H1 (cell line): ENCODE data around the gene SBSN. TPM values are rescaled to one million over a fixed set of nuclear protein-coding genes. Genes with fewer than 3 reads are reported as not detected.

Experiments
- CTCF ChIA-PET: fragments of 300-600 bp; sonication (Branson Sonifier 250); formaldehyde crosslinking; loops from one replicate; lab custom pipeline; 2021; ENCODE audit not compliant: partially characterized antibody; lab: Charles Lee
- POLR2A ChIA-PET: fragments of 300-600 bp; sonication (Branson Sonifier 250); formaldehyde crosslinking; loops from one replicate; lab custom pipeline; 2021; ENCODE audit warnings: inconsistent platforms; ENCODE audit not compliant: partially characterized antibody; lab: Charles Lee
- DNase-seq, 2 experiments: peaks; one replicate each; pipeline versions ENCODE4 v3.0.0 to v3.0.0-alpha.2; 2010 to 2022; ENCODE audit warnings: low spot score in 2 of 2, low read depth in 1 of 2, mixed read lengths in 1 of 2
- FAIRE-seq: peaks from 2 replicates; lab custom pipeline; 2011; peaks lifted over from hg19 to GRCh38; lab: Jason Lieb, UNC
- H2AFZ ChIP-seq: 2 replicates; pipeline ENCODE4 v1.8.1; 2012; ENCODE audit warnings: low read length, inconsistent platforms
- H2AK5ac ChIP-seq: 2 replicates; pipeline ENCODE4 v1.6.1; 2013; ENCODE audit warnings: low read depth, low read length
- H2BK120ac ChIP-seq: replicated peaks from 2 replicates; pipeline ENCODE3; 2013; ENCODE audit warnings: low read depth, low read length, inconsistent platforms
- H2BK12ac ChIP-seq: 2 replicates; pipeline ENCODE4 v1.6.1; 2013; ENCODE audit warnings: low read depth, low read length
- H2BK15ac ChIP-seq: 2 replicates; pipeline ENCODE4 v1.6.1; 2013; ENCODE audit warnings: low read length
- H2BK20ac ChIP-seq: 2 replicates; pipeline ENCODE4 v1.6.1; 2013; ENCODE audit warnings: low read length
- H2BK5ac ChIP-seq: 2 replicates; pipeline ENCODE4 v1.6.1; 2013; ENCODE audit warnings: low read depth, low read length
- H3K14ac ChIP-seq: 2 replicates; pipeline ENCODE4 v1.6.1; 2013; ENCODE audit warnings: inconsistent platforms; ENCODE audit not compliant: insufficient read length
- H3K18ac ChIP-seq: 2 replicates; pipeline ENCODE4 v1.6.1; 2013; ENCODE audit warnings: low read length; ENCODE audit errors: extremely low read depth
- H3K23ac ChIP-seq: 2 replicates; pipeline ENCODE4 v1.6.1; 2013; ENCODE audit warnings: inconsistent platforms; ENCODE audit not compliant: insufficient read length
- H3K23me2 ChIP-seq: 2 replicates; pipeline ENCODE4 v1.6.1; 2013; ENCODE audit warnings: low read depth, low read length
- H3K27ac ChIP-seq: 2 replicates; pipeline ENCODE4 v1.6.1; 2011; ENCODE audit warnings: low read depth, low read length, inconsistent platforms
- H3K27me3 ChIP-seq, 4 experiments: replicated peaks in 1 of 4; 1 replicate in 1 of 4; 2 replicates in 3 of 4; pipeline versions ENCODE4 v1.6.1 to v1.8.1; 2011 to 2013; ENCODE audit warnings: low read length in 3 of 4, mild to moderate bottlenecking in 3 of 4, inconsistent platforms in 2 of 4, mixed read lengths in 2 of 4, moderate library complexity in 1 of 4; ENCODE audit not compliant: control insufficient read depth in 3 of 4, insufficient read depth in 3 of 4; ENCODE audit errors: extremely low read depth in 1 of 4
- H3K36me3 ChIP-seq, 4 experiments: 2 replicates each; pipeline versions ENCODE4 v1.6.1 to v1.8.1; 2011 to 2013; ENCODE audit warnings: mild to moderate bottlenecking in 4 of 4, low read length in 3 of 4, moderate library complexity in 2 of 4, control low read depth in 1 of 4, inconsistent platforms in 1 of 4; ENCODE audit not compliant: insufficient read depth in 4 of 4, control insufficient read depth in 2 of 4
- H3K4ac ChIP-seq: replicated peaks from 2 replicates; pipeline ENCODE3; 2013; ENCODE audit warnings: low read length, low read depth, mixed read lengths, inconsistent platforms; ENCODE audit not compliant: insufficient read length
- H3K4me1 ChIP-seq, 4 experiments: replicated peaks in 1 of 4; 1 replicate in 1 of 4; 2 replicates in 3 of 4; pipeline versions ENCODE4 v1.6.1 to v1.8.1; 2011 to 2013; ENCODE audit warnings: low read length in 3 of 4, inconsistent platforms in 2 of 4, mixed read lengths in 1 of 4; ENCODE audit not compliant: insufficient read depth in 4 of 4, control insufficient read depth in 3 of 4
- H3K4me2 ChIP-seq, 2 experiments: 2 replicates each; pipeline versions ENCODE4 v1.6.1 to v1.8.1; 2011 to 2013; ENCODE audit warnings: low read depth in 2 of 2, low read length in 2 of 2, control low read depth in 1 of 2, inconsistent platforms in 1 of 2, mild to moderate bottlenecking in 1 of 2; ENCODE audit not compliant: insufficient read depth in 1 of 2
- H3K4me3 ChIP-seq, 4 experiments: fragments of 200-600, 300-600 bp in 1 of 4; sonication (generic), shearing (Covaris generic), sonication (Bioruptor Twin) in 1 of 4; 2 replicates each; pipeline versions ENCODE4 v1.5.1 to v1.8.1; 2011 to 2016; ENCODE audit warnings: low read length in 4 of 4, low read depth in 3 of 4, control low read depth in 2 of 4, inconsistent platforms in 2 of 4, mild to moderate bottlenecking in 2 of 4, mixed read lengths in 1 of 4, moderate library complexity in 1 of 4; ENCODE audit not compliant: insufficient read depth in 2 of 4; ENCODE audit errors: extremely low read depth in 1 of 4
- H3K56ac ChIP-seq: replicated peaks from 2 replicates; pipeline ENCODE3; 2013; ENCODE audit warnings: low read depth, mild to moderate bottlenecking, mixed read lengths, low read length, inconsistent platforms; ENCODE audit not compliant: insufficient read length
- H3K79me1 ChIP-seq: 2 replicates; pipeline ENCODE4 v1.6.1; 2013; ENCODE audit warnings: low read depth, low read length, control low read depth
- H3K79me2 ChIP-seq, 2 experiments: 2 replicates each; pipeline versions ENCODE4 v1.6.1 to v1.8.1; 2012 to 2013; ENCODE audit warnings: low read length in 2 of 2, mild to moderate bottlenecking in 2 of 2, inconsistent platforms in 1 of 2; ENCODE audit not compliant: insufficient read depth in 2 of 2, control insufficient read depth in 1 of 2
- H3K9ac ChIP-seq, 4 experiments: replicated peaks in 1 of 4; 1 replicate in 1 of 4; 2 replicates in 3 of 4; pipeline versions ENCODE4 v1.6.1 to v1.8.1; 2011 to 2013; ENCODE audit warnings: low read depth in 3 of 4, low read length in 3 of 4, control low read depth in 2 of 4, mild to moderate bottlenecking in 2 of 4, moderate library complexity in 2 of 4, inconsistent platforms in 1 of 4; ENCODE audit errors: extremely low read depth in 1 of 4
- H3K9me3 ChIP-seq, 2 experiments: 2 replicates each; pipeline versions ENCODE4 v1.6.1 to v1.8.1; 2012 to 2013; ENCODE audit warnings: mild to moderate bottlenecking in 2 of 2, moderate library complexity in 2 of 2, control low read depth in 1 of 2, inconsistent platforms in 1 of 2, low read depth in 1 of 2, low read length in 1 of 2, mixed read lengths in 1 of 2; ENCODE audit not compliant: insufficient read depth in 2 of 2
- H4K20me1 ChIP-seq, 2 experiments: replicated peaks in 1 of 2; 2 replicates each; pipeline versions ENCODE3 to v1.8.1; 2011 to 2013; ENCODE audit warnings: inconsistent platforms in 2 of 2, low read length in 2 of 2, mild to moderate bottlenecking in 1 of 2; ENCODE audit not compliant: insufficient read depth in 2 of 2, control insufficient read depth in 1 of 2
- H4K5ac ChIP-seq: 2 replicates; pipeline ENCODE4 v1.6.1; 2013; ENCODE audit warnings: low read length, low read depth, mixed read lengths, inconsistent platforms; ENCODE audit not compliant: insufficient read length
- H4K8ac ChIP-seq: 2 replicates; pipeline ENCODE4 v1.8.0; 2013; ENCODE audit warnings: mild to moderate bottlenecking, moderate library complexity, low read length, inconsistent platforms; ENCODE audit not compliant: insufficient read depth; ENCODE audit errors: extremely low read depth
- H4K91ac ChIP-seq: replicated peaks from 2 replicates; pipeline ENCODE3; 2013; ENCODE audit warnings: low read length, mixed read lengths, inconsistent platforms; ENCODE audit not compliant: insufficient read length
- BACH1 ChIP-seq: IDR thresholded peaks from 2 replicates; pipeline ENCODE4 v1.6.1; 2012; ENCODE audit warnings: low read length, improper control_type of control experiment
- EZH2 ChIP-seq: fragments of 200-600 bp; sonication (generic); IDR thresholded peaks from 2 replicates; pipeline ENCODE4 v1.7.1; 2012; ENCODE audit warnings: low read depth, mild to moderate bottlenecking, moderate library complexity, low read length, inconsistent platforms; ENCODE audit not compliant: severe bottlenecking
- FOSL1 ChIP-seq: IDR thresholded peaks from 2 replicates; pipeline ENCODE4 v1.6.1; 2011; ENCODE audit warnings: mild to moderate bottlenecking, low read depth, low read length, moderate library complexity; ENCODE audit not compliant: insufficient read depth
- HDAC2 ChIP-seq, 2 experiments: fragments of 300-600 bp in 1 of 2; sonication (generic) in 1 of 2; IDR thresholded peaks; 2 replicates each; pipeline ENCODE4 v1.6.1; 2011 to 2012; ENCODE audit warnings: low read depth in 2 of 2, low read length in 2 of 2, mild to moderate bottlenecking in 2 of 2, moderate library complexity in 2 of 2, borderline replicate concordance in 1 of 2, inconsistent platforms in 1 of 2
- HDAC6 ChIP-seq: IDR thresholded peaks from one replicate; pipeline ENCODE4 v1.7.1; 2012; ENCODE audit warnings: low read depth, mild to moderate bottlenecking, inconsistent platforms, low read length, moderate library complexity
- POU5F1 ChIP-seq: IDR thresholded peaks from 2 replicates; pipeline ENCODE4 v1.6.1; 2011; ENCODE audit warnings: low read depth, mild to moderate bottlenecking, low read length, moderate library complexity
- RAD21 ChIP-seq, 2 experiments: IDR thresholded peaks in 1 of 2; conservative IDR thresholded peaks in 1 of 2; 2 replicates each; pipeline ENCODE4 v1.6.1; 2011; ENCODE audit warnings: low read depth in 2 of 2, low read length in 2 of 2, improper control_type of control experiment in 1 of 2, inconsistent platforms in 1 of 2, mild to moderate bottlenecking in 1 of 2, moderate library complexity in 1 of 2
- SUZ12 ChIP-seq: fragments of 200-600 bp; sonication (generic); IDR thresholded peaks from 2 replicates; pipeline ENCODE4 v1.6.1; 2012; ENCODE audit warnings: mild to moderate bottlenecking, inconsistent platforms, low read length, moderate library complexity, mixed read lengths
- WGBS, 2 experiments: shearing (Covaris generic) in 1 of 2; methylation state at CpG; one replicate each; pipeline versions ENCODE4 v1.1.6 to v1.1.7; 2013 to 2015; ENCODE audit warnings: low lambda C conversion rate in 2 of 2, mixed read lengths in 2 of 2, inconsistent platforms in 1 of 2, low coverage in 1 of 2, missing lambda C conversion rate in 1 of 2; ENCODE audit not compliant: insufficient replicate concordance in 2 of 2, insufficient coverage in 1 of 2, insufficient read length in 1 of 2; ENCODE audit errors: extremely low coverage in 1 of 2, missing lambda C conversion rate in 1 of 2; 5-methylcytosine and 5-hydroxymethylcytosine counted together
- polyA plus RNA-seq, 7 experiments: library from polyadenylated mRNA; depleted of rRNA in 3 of 7; stranded (reverse) in 5 of 7; unstranded in 2 of 7; fragments of >200 nt in 5 of 7; fragments of 200-250 nt in 2 of 7; gene quantifications; 1 replicate in 5 of 7; 2 replicates in 1 of 7; 4 replicates in 1 of 7; pipeline versions ENCODE4 v1.2.1 to v1.2.3, GENCODE V29; 2011 to 2013; ENCODE audit warnings: missing spikeins in 2 of 7, mixed read lengths in 2 of 7
- total RNA-seq: library from RNA; stranded (reverse); fragmentation: NEBNext Ultra II Directional; extraction: Animal tissue kit (Norgen Biotek cat#: 25700); gene quantifications from 2 replicates; pipeline ENCODE4 v1.2.1, GENCODE V29; 2021

The SBSN gene
- total and polyA plus RNA-seq, 2 of the 8 experiments (the other 6 are each of a cell fraction or from before 2014, with no cell fraction given), result not detected

- DNase-seq, result no peak
- H4K5ac ChIP-seq, result no peak overlapping the region
- H3K18ac ChIP-seq, result no peak overlapping the region
- H2BK15ac ChIP-seq, result no peak overlapping the region
- no peak overlapping the region for H2AFZ ChIP-seq
- no peak overlapping the region for H2AK5ac ChIP-seq
- no peaks in the 10 kb centered on the region for H3K79me2 ChIP-seq
- H2BK12ac ChIP-seq, result no peak overlapping the region
- H4K8ac ChIP-seq, result no peak overlapping the region
- no peak overlapping the region for H3K23ac ChIP-seq
- H3K14ac ChIP-seq, result no peak overlapping the region
- no peak overlapping the region; a peak in 2 of 8 replicates for H3K4me3 ChIP-seq
- H2BK120ac ChIP-seq, result no peak overlapping the region
- H2BK5ac ChIP-seq, result no peak overlapping the region
- 89% methylated on average over 11 of the region's 11 CpGs; no CpG with 5 or more reads in 1 of the 2 experiments for WGBS, 2 experiments
- H3K56ac ChIP-seq, result no peak overlapping the region
- H3K4me1 ChIP-seq, result peaks cover 0 to 6% (median 4%) of the 10 kb centered on the region in 4 experiments; a peak in 3 of 7 replicates
- ChIA-PET CTCF (interaction anchor here (1.2 to 7.7 kb wide), 6 partner anchors 10 to 279 kb away, joined by 3 to 90 read pairs (median 5); partner anchors contain the start of genes HAUS5 and PMIS2), POLR2A (interaction anchor here (1.0 to 1.4 kb wide), 2 partner anchors 17 to 62 kb away, joined by 3 read pairs; no protein-coding TSS in a partner anchor)
- H4K20me1 ChIP-seq, result peaks cover 7 to 8% of the 10 kb centered on the region in 2 experiments
- H2BK20ac ChIP-seq, result no peak overlapping the region
- H3K36me3 ChIP-seq, result no peaks in the 10 kb centered on the region
- H4K91ac ChIP-seq, result no peak overlapping the region
- H3K27ac ChIP-seq, result no peak overlapping the region
- no peaks in the 10 kb centered on the region; a peak in 1 of 4 replicates for H3K9me3 ChIP-seq
- H3K9ac ChIP-seq, result no peak overlapping the region
- no peaks in the 10 kb centered on the region for H3K79me1 ChIP-seq
- no peak overlapping the region for H3K4ac ChIP-seq
- peaks cover 0 to 16% (median 12%) of the 10 kb centered on the region in 4 experiments; a peak in 5 of 7 replicates for H3K27me3 ChIP-seq
- TF ChIP-seq POU5F1 (no peak), HDAC6 (no peak), HDAC2 (IDR thresholded peaks at IDR 0.05; ENCODE audit: borderline replicate concordance in 1 of 2, low read depth in 2 of 2, low read length in 2 of 2) (no peak), RAD21 (IDR thresholded peaks at IDR 0.05 in 1 of 2, conservative IDR thresholded peaks at IDR 0.05 in 1 of 2; ENCODE audit: low read depth in 2 of 2, low read length in 2 of 2) (no peak), FOSL1 (no peak), SUZ12 (no peak), EZH2 (no peak), BACH1 (no peak)
- TF ChIP-seq, all 59 proteins: peak for 0
- no peak overlapping the region; a peak in 1 of 4 replicates for H3K4me2 ChIP-seq
- FAIRE-seq, result no peak
- H3K23me2 ChIP-seq, result peaks cover 4% of the 10 kb centered on the region; the same call in 1 of the 2 replicates
These were observed 31.2 kb upstream of the SBSN start for GRCh38 chr19:35559281-35559659.
